ENCODE measurements around the gene CEPT1. TPM values are rescaled to one million over a fixed set of nuclear protein-coding genes. Genes with fewer than 3 reads are reported as not detected.

CEPT1 gene
- total and polyA plus RNA-seq, 2 donors (not counting 1 experiment from before 2014, with no cell fraction given) = 26.4 to 74.5 TPM

GRCh38 chr1:111211921-111212320 lies 71.9 kb downstream of the CEPT1 start:
- no peak for DNase-seq (ENCODE audit: low read depth in 2 of 2)
- Histone ChIP-seq H3K4me3 (replicated peaks in 1 of 4; ENCODE audit: control extremely low read depth in 1 of 4, insufficient read depth in 1 of 4, low read depth in 3 of 4, low read length in 4 of 4) (no peak overlapping the region), H2AFZ (ENCODE audit: low read length) (no peak overlapping the region), H4K20me1 (ENCODE audit: control insufficient read depth, extremely low read depth, insufficient read depth, low read length) (no peaks in the 10 kb centered on the region), H3K79me2 (ENCODE audit: control insufficient read depth, insufficient read depth, low read length) (no peaks in the 10 kb centered on the region), H3K4me1 (ENCODE audit: control insufficient read depth, extremely low read depth, insufficient read depth, low read length) (no peaks in the 10 kb centered on the region), H3K4me2 (ENCODE audit: extremely low read depth, insufficient read depth, low read length) (no peak overlapping the region), H3K36me3 (ENCODE audit: control insufficient read depth, insufficient read depth, low read length) (no peaks in the 10 kb centered on the region), H3K9ac (ENCODE audit: insufficient read depth, low read length) (no peak overlapping the region), H3K27me3 (ENCODE audit: control insufficient read depth, insufficient read depth, low read length) (peaks cover 3% of the 10 kb centered on the region), H3K27ac (ENCODE audit: insufficient read depth, low read length) (no peak overlapping the region), H3K9me3 (ENCODE audit: control insufficient read depth, insufficient read depth, low read depth, low read length) (no peaks in the 10 kb centered on the region)
- TF ChIP-seq, protein P1, sequence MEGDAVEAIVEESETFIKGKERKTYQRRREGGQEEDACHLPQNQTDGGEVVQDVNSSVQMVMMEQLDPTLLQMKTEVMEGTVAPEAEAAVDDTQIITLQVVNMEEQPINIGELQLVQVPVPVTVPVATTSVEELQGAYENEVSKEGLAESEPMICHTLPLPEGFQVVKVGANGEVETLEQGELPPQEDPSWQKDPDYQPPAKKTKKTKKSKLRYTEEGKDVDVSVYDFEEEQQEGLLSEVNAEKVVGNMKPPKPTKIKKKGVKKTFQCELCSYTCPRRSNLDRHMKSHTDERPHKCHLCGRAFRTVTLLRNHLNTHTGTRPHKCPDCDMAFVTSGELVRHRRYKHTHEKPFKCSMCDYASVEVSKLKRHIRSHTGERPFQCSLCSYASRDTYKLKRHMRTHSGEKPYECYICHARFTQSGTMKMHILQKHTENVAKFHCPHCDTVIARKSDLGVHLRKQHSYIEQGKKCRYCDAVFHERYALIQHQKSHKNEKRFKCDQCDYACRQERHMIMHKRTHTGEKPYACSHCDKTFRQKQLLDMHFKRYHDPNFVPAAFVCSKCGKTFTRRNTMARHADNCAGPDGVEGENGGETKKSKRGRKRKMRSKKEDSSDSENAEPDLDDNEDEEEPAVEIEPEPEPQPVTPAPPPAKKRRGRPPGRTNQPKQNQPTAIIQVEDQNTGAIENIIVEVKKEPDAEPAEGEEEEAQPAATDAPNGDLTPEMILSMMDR (conservative IDR thresholded peaks at IDR 0.05 in 1 of 2, IDR thresholded peaks at IDR 0.05 in 1 of 2; ENCODE audit: low read depth in 1 of 2, low read length in 2 of 2) = no peak
- TF ChIP-seq EZH2 (IDR thresholded peaks at IDR 0.05; ENCODE audit: low read length, missing control alignments) = no peak

GRCh38 chr1:111212634-111213335 lies 72.8 kb downstream of the CEPT1 start:
- peaks cover 3% of the 10 kb centered on the region for H3K27me3 ChIP-seq (ENCODE audit: control insufficient read depth, insufficient read depth, low read length)
- TF ChIP-seq EZH2 (IDR thresholded peaks at IDR 0.05; ENCODE audit: low read length, missing control alignments) = no peak
- TF ChIP-seq, protein P1 (conservative IDR thresholded peaks at IDR 0.05 in 1 of 2, IDR thresholded peaks at IDR 0.05 in 1 of 2; ENCODE audit: low read depth in 1 of 2, low read length in 2 of 2) = no peak
- H3K9ac ChIP-seq (ENCODE audit: insufficient read depth, low read length) = no peak overlapping the region
- DNase-seq (ENCODE audit: low read depth in 2 of 2) = no peak
- H3K9me3 ChIP-seq (ENCODE audit: control insufficient read depth, insufficient read depth, low read depth, low read length) = no peaks in the 10 kb centered on the region
- no peaks in the 10 kb centered on the region for H3K79me2 ChIP-seq (ENCODE audit: control insufficient read depth, insufficient read depth, low read length)
- H4K20me1 ChIP-seq (ENCODE audit: control insufficient read depth, extremely low read depth, insufficient read depth, low read length) = no peaks in the 10 kb centered on the region
- H3K27ac ChIP-seq (ENCODE audit: insufficient read depth, low read length) = no peak overlapping the region
- H3K4me3 ChIP-seq (replicated peaks in 1 of 4; ENCODE audit: control extremely low read depth in 1 of 4, insufficient read depth in 1 of 4, low read depth in 3 of 4, low read length in 4 of 4) = no peak overlapping the region
- no peaks in the 10 kb centered on the region for H3K36me3 ChIP-seq (ENCODE audit: control insufficient read depth, insufficient read depth, low read length)
- H3K4me2 ChIP-seq (ENCODE audit: extremely low read depth, insufficient read depth, low read length) = no peak overlapping the region
- H2AFZ ChIP-seq (ENCODE audit: low read length) = no peak overlapping the region
- H3K4me1 ChIP-seq (ENCODE audit: control insufficient read depth, extremely low read depth, insufficient read depth, low read length) = no peaks in the 10 kb centered on the region

DNA sequence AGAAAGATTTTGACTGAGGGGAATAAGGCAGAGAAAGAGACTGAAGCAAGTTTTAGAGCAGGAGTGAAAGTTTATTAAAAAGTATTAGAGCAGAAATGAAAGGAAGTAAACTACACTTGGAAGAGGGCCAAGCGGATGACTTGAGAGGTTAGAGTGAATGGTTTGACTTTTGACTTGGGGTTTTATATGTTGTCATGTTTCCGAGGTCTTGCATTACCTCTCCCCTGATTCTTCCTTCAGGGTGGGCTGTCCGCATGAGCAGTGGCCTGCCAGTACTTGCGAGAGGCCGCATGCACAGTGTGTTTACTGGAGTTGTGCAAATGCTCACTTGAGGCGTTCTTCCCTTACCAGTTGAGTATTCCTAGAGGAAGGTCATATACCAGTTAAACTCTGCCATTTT lies 73.4 kb downstream of the CEPT1 start:
- Histone ChIP-seq H2AFZ (ENCODE audit: low read length) (no peak overlapping the region), H3K36me3 (ENCODE audit: control insufficient read depth, insufficient read depth, low read length) (no peaks in the 10 kb centered on the region), H3K27me3 (ENCODE audit: control insufficient read depth, insufficient read depth, low read length) (no peaks in the 10 kb centered on the region), H3K9me3 (ENCODE audit: control insufficient read depth, insufficient read depth, low read depth, low read length) (no peaks in the 10 kb centered on the region), H3K79me2 (ENCODE audit: control insufficient read depth, insufficient read depth, low read length) (no peaks in the 10 kb centered on the region), H3K27ac (ENCODE audit: insufficient read depth, low read length) (no peak overlapping the region), H3K4me2 (ENCODE audit: extremely low read depth, insufficient read depth, low read length) (no peak overlapping the region), H3K4me1 (ENCODE audit: control insufficient read depth, extremely low read depth, insufficient read depth, low read length) (no peaks in the 10 kb centered on the region), H3K4me3 (replicated peaks in 1 of 4; ENCODE audit: control extremely low read depth in 1 of 4, insufficient read depth in 1 of 4, low read depth in 3 of 4, low read length in 4 of 4) (no peak overlapping the region), H4K20me1 (ENCODE audit: control insufficient read depth, extremely low read depth, insufficient read depth, low read length) (no peaks in the 10 kb centered on the region), H3K9ac (ENCODE audit: insufficient read depth, low read length) (no peak overlapping the region)
- DNase-seq (ENCODE audit: low read depth in 2 of 2) = no peak
- TF ChIP-seq, protein P1 (conservative IDR thresholded peaks at IDR 0.05 in 1 of 2, IDR thresholded peaks at IDR 0.05 in 1 of 2; ENCODE audit: low read depth in 1 of 2, low read length in 2 of 2) = no peak
- TF ChIP-seq EZH2 (IDR thresholded peaks at IDR 0.05; ENCODE audit: low read length, missing control alignments) = no peak

Measured in fibroblast of lung (primary cell).